Measurements from ENCODE around the gene HOOK2. TPM values are rescaled to one million over a fixed set of nuclear protein-coding genes. Genes with fewer than 3 reads are reported as not detected.

The HOOK2 gene
- total and polyA plus RNA-seq, 2 of the 13 experiments (the other 11 are each of a cell fraction or from before 2014, with no cell fraction given), result 9.2 to 12.9 TPM

GRCh38 chr19:12801466-12802266, 26.3 kb upstream of the HOOK2 start, which contains the start of the genes PRDX2 and THSD8 (continued):
- TF ChIP-seq, protein P1, sequence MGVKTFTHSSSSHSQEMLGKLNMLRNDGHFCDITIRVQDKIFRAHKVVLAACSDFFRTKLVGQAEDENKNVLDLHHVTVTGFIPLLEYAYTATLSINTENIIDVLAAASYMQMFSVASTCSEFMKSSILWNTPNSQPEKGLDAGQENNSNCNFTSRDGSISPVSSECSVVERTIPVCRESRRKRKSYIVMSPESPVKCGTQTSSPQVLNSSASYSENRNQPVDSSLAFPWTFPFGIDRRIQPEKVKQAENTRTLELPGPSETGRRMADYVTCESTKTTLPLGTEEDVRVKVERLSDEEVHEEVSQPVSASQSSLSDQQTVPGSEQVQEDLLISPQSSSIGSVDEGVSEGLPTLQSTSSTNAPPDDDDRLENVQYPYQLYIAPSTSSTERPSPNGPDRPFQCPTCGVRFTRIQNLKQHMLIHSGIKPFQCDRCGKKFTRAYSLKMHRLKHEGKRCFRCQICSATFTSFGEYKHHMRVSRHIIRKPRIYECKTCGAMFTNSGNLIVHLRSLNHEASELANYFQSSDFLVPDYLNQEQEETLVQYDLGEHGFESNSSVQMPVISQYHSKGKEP (CRISPR knock-in tag; IDR thresholded peaks at IDR 0.05), result 0 out of 2 replicates have a peak, but pooled peaks have one; percentile 65
- TF ChIP-seq SMC3 (IDR thresholded peaks at IDR 0.05; ENCODE audit: low read length), result no peak
- TF ChIP-seq GTF3A (CRISPR knock-in tag; conservative IDR thresholded peaks at IDR 0.05), result peak; percentile 29; the same call in 1 of the 2 replicates
- peak; percentile 44; the same call in 1 of the 2 replicates for TF ChIP-seq MAZ (IDR thresholded peaks at IDR 0.05; ENCODE audit: borderline replicate concordance, low read depth, low read length)
- TF ChIP-seq MAZ (CRISPR knock-in tag; IDR thresholded peaks at IDR 0.05; ENCODE audit: low read depth), result peak; percentile 73
- no peak for TF ChIP-seq KLF11 (CRISPR knock-in tag; IDR thresholded peaks at IDR 0.05)
- peak; percentile 56 for TF ChIP-seq ZMYM2 (CRISPR knock-in tag; IDR thresholded peaks at IDR 0.05)
- TF ChIP-seq ZMAT3 (CRISPR knock-in tag; conservative IDR thresholded peaks at IDR 0.05), result peak; percentile 82; the same call in 1 of the 2 replicates
- peak; percentile 52 for TF ChIP-seq FOXA3 (CRISPR knock-in tag; IDR thresholded peaks at IDR 0.05)
- TF ChIP-seq ZFP1 (CRISPR knock-in tag; IDR thresholded peaks at IDR 0.05), result peak; percentile 48; the same call in 1 of the 2 replicates
- TF ChIP-seq ZFP36L1 (CRISPR knock-in tag; IDR thresholded peaks at IDR 0.05), result 0 out of 2 replicates have a peak, but pooled peaks have one; percentile 37
- TF ChIP-seq SPEN (CRISPR knock-in tag; IDR thresholded peaks at IDR 0.05; ENCODE audit: low read depth), result peak; percentile 91
- no peak for TF ChIP-seq HOXD1 (CRISPR knock-in tag; IDR thresholded peaks at IDR 0.05)
- peak; percentile 88 for TF ChIP-seq CBFB (CRISPR knock-in tag; IDR thresholded peaks at IDR 0.05)
- peak; percentile 60; the same call in 1 of the 2 replicates for TF ChIP-seq ZNF44 (CRISPR knock-in tag; IDR thresholded peaks at IDR 0.05)
- TF ChIP-seq PHF8 (CRISPR knock-in tag; IDR thresholded peaks at IDR 0.05), result peak; percentile 93
- TF ChIP-seq DNMT1 (CRISPR knock-in tag; IDR thresholded peaks at IDR 0.05), result peak; percentile 54; the same call in 1 of the 2 replicates
- TF ChIP-seq HMGA1 (CRISPR knock-in tag; conservative IDR thresholded peaks at IDR 0.05), result no peak
- TF ChIP-seq, protein P2, sequence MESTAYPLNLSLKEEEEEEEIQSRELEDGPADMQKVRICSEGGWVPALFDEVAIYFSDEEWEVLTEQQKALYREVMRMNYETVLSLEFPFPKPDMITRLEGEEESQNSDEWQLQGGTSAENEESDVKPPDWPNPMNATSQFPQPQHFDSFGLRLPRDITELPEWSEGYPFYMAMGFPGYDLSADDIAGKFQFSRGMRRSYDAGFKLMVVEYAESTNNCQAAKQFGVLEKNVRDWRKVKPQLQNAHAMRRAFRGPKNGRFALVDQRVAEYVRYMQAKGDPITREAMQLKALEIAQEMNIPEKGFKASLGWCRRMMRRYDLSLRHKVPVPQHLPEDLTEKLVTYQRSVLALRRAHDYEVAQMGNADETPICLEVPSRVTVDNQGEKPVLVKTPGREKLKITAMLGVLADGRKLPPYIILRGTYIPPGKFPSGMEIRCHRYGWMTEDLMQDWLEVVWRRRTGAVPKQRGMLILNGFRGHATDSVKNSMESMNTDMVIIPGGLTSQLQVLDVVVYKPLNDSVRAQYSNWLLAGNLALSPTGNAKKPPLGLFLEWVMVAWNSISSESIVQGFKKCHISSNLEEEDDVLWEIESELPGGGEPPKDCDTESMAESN (CRISPR knock-in tag; conservative IDR thresholded peaks at IDR 0.05), result peak; percentile 92
- no peak for TF ChIP-seq MAFK (conservative IDR thresholded peaks at IDR 0.05 in 1 of 2, IDR thresholded peaks at IDR 0.05 in 1 of 2; ENCODE audit: low read length in 2 of 2)
- TF ChIP-seq ZNF850 (CRISPR knock-in tag; conservative IDR thresholded peaks at IDR 0.05), result peak; percentile 92
- TF ChIP-seq CSRNP2 (CRISPR knock-in tag; conservative IDR thresholded peaks at IDR 0.05; ENCODE audit: low read depth), result no peak
- TF ChIP-seq PRMT3 (CRISPR knock-in tag; IDR thresholded peaks at IDR 0.05; ENCODE audit: borderline replicate concordance, low read depth), result peak; percentile 55; the same call in 1 of the 2 replicates
- peak; percentile 56; the same call in 1 of the 2 replicates for TF ChIP-seq CREBL2 (CRISPR knock-in tag; IDR thresholded peaks at IDR 0.05; ENCODE audit: borderline replicate concordance)
- peak; percentile 91; the same call in 1 of the 2 replicates for TF ChIP-seq ATF5 (CRISPR knock-in tag; IDR thresholded peaks at IDR 0.05; ENCODE audit: low read depth)

Data from HepG2 (cell line).